Neuronal stem cell (in vitro differentiated cells): Measurements from ENCODE around the gene ADGRG3.

Experiments
- DNase-seq: peaks from one replicate; pipeline ENCODE4 v3.0.0-alpha.2; 2013; ENCODE audit warnings: low spot score
- H2AFZ ChIP-seq: one replicate; pipeline ENCODE4 v1.6.1; 2013; ENCODE audit warnings: mild to moderate bottlenecking, low read length, inconsistent platforms
- H2AK5ac ChIP-seq: 2 replicates; pipeline ENCODE4 v1.6.1; 2013; ENCODE audit warnings: low read depth, mild to moderate bottlenecking, inconsistent platforms, low read length, moderate library complexity, mixed read lengths
- H2BK120ac ChIP-seq: 2 replicates; pipeline ENCODE4 v1.6.1; 2013; ENCODE audit warnings: low read depth, mild to moderate bottlenecking, inconsistent platforms, low read length, moderate library complexity, mixed read lengths
- H2BK12ac ChIP-seq: one replicate; pipeline ENCODE4 v1.6.1; 2013; ENCODE audit warnings: low read length, inconsistent platforms
- H2BK15ac ChIP-seq: 2 replicates; pipeline ENCODE4 v1.6.1; 2013; ENCODE audit warnings: mild to moderate bottlenecking, low read length, inconsistent platforms, mixed read lengths
- H2BK5ac ChIP-seq: one replicate; pipeline ENCODE4 v1.6.1; 2013; ENCODE audit warnings: inconsistent platforms, mild to moderate bottlenecking, low read length, moderate library complexity
- H3K14ac ChIP-seq: one replicate; pipeline ENCODE4 v1.6.1; 2013; ENCODE audit warnings: low read length, inconsistent platforms
- H3K18ac ChIP-seq: 2 replicates; pipeline ENCODE4 v1.6.1; 2013; ENCODE audit warnings: low read length, inconsistent platforms
- H3K23ac ChIP-seq: 2 replicates; pipeline ENCODE4 v1.6.1; 2013; ENCODE audit warnings: low read depth, mild to moderate bottlenecking, mixed read lengths, low read length, inconsistent platforms; ENCODE audit not compliant: poor library complexity
- H3K27ac ChIP-seq: replicated peaks from 3 replicates; pipeline ENCODE4 v1.5.1; 2013; ENCODE audit warnings: low read length, inconsistent platforms
- H3K27me3 ChIP-seq, 3 experiments: 2 replicates each; pipeline ENCODE4 v1.6.1; 2013; ENCODE audit warnings: low read length in 3 of 3, mild to moderate bottlenecking in 2 of 3, inconsistent platforms in 1 of 3, low read depth in 1 of 3, mixed read lengths in 1 of 3, moderate library complexity in 1 of 3; ENCODE audit not compliant: control insufficient read depth in 3 of 3, insufficient read depth in 3 of 3
- H3K36me3 ChIP-seq, 2 donors: replicated peaks in 1 of 2; 2 replicates each; pipeline ENCODE4 v1.6.1; 2013; ENCODE audit warnings: low read length in 2 of 2; ENCODE audit not compliant: control insufficient read depth in 2 of 2, insufficient read depth in 2 of 2
- H3K4ac ChIP-seq: 2 replicates; pipeline ENCODE4 v1.6.1; 2013; ENCODE audit warnings: inconsistent platforms, mild to moderate bottlenecking, low read length, moderate library complexity
- H3K4me1 ChIP-seq, 2 donors: 1 replicate in 1 of 2; 2 replicates in 1 of 2; pipeline ENCODE4 v1.6.1; 2013; ENCODE audit warnings: low read length in 2 of 2, low read depth in 1 of 2; ENCODE audit not compliant: control insufficient read depth in 2 of 2, insufficient read depth in 1 of 2
- H3K4me2 ChIP-seq: one replicate; pipeline ENCODE4 v1.6.1; 2013; ENCODE audit warnings: mild to moderate bottlenecking, low read length, inconsistent platforms; ENCODE audit not compliant: insufficient read depth, poor library complexity, severe bottlenecking
- H3K4me3 ChIP-seq, 2 donors: 2 replicates each; pipeline ENCODE4 v1.5.1; 2013; ENCODE audit warnings: low read length in 2 of 2, mild to moderate bottlenecking in 2 of 2, inconsistent platforms in 1 of 2, moderate library complexity in 1 of 2
- H3K79me1 ChIP-seq: one replicate; pipeline ENCODE4 v1.6.1; 2013; ENCODE audit warnings: low read depth, mild to moderate bottlenecking, inconsistent platforms, low read length, moderate library complexity
- H3K9ac ChIP-seq: one replicate; pipeline ENCODE4 v1.6.1; 2013; ENCODE audit warnings: mild to moderate bottlenecking, low read depth, low read length, inconsistent platforms; ENCODE audit not compliant: poor library complexity
- H3K9me3 ChIP-seq, 2 donors: replicated peaks in 1 of 2; 2 replicates each; pipeline versions ENCODE3 to v1.6.1; 2013; ENCODE audit warnings: low read length in 2 of 2, mild to moderate bottlenecking in 2 of 2, inconsistent platforms in 1 of 2, low read depth in 1 of 2, mixed read lengths in 1 of 2, moderate library complexity in 1 of 2; ENCODE audit not compliant: control insufficient read depth in 2 of 2, insufficient read depth in 1 of 2
- H4K8ac ChIP-seq: one replicate; pipeline ENCODE4 v1.6.1; 2013; ENCODE audit warnings: low read depth, mild to moderate bottlenecking, inconsistent platforms, low read length, moderate library complexity
- H4K91ac ChIP-seq: one replicate; pipeline ENCODE4 v1.6.1; 2013; ENCODE audit warnings: low read length, low read depth, mild to moderate bottlenecking, inconsistent platforms; ENCODE audit not compliant: poor library complexity
- WGBS, 2 donors: extraction: QIAGEN DNeasy Blood & Tissue Kit; methylation state at CpG; one replicate each; pipeline ENCODE4 v1.1.7; 2013; ENCODE audit warnings: missing lambda C conversion rate in 2 of 2, mixed read lengths in 1 of 2; ENCODE audit not compliant: insufficient read length in 2 of 2, insufficient replicate concordance in 1 of 2; ENCODE audit errors: extremely low coverage in 2 of 2; 5-methylcytosine and 5-hydroxymethylcytosine counted together

The ADGRG3 gene

GRCh38 chr16:57643910-57644309 is 24.2 kb upstream of the ADGRG3 start:
- Histone ChIP-seq H3K4me2 (no peak overlapping the region), H3K9me3 (peaks cover 0 to 8% of the 10 kb centered on the region in 2 donors), H3K18ac (peak overlapping the region; percentile 83), H3K4ac (peak overlapping the region; percentile 90), H3K4me1 (peaks cover 20 to 36% of the 10 kb centered on the region in 2 donors), H2BK120ac (no peak overlapping the region), H4K91ac (peak overlapping the region; percentile 85), H3K14ac (peak overlapping the region; percentile 99), H3K27ac (no peak overlapping the region), H3K79me1 (peaks cover 20% of the 10 kb centered on the region), H2AFZ (no peak overlapping the region), H2BK5ac (no peak overlapping the region), H3K27me3 (peaks cover 0 to 5% (median 0%) of the 10 kb centered on the region in 3 experiments), H2BK15ac (no peak overlapping the region), H4K8ac (no peak overlapping the region), H3K36me3 (peaks cover 8 to 13% of the 10 kb centered on the region in 2 donors), H2AK5ac (no peak overlapping the region), H3K4me3 (peak overlapping the region in 1 of 2 donors; percentile 56), H3K23ac (peak overlapping the region; percentile 98), H3K9ac (peak overlapping the region; percentile 71), H2BK12ac (no peak overlapping the region)
- no CpG with 5 or more reads among the region's 9 CpGs for WGBS, 2 donors
- DNase-seq = no peak

GRCh38 chr16:57644383-57645014 is 23.6 kb upstream of the ADGRG3 start:
- H3K27me3 ChIP-seq = peaks cover 0 to 5% (median 0%) of the 10 kb centered on the region in 3 experiments
- peak overlapping the region; percentile 83 for H3K18ac ChIP-seq
- DNase-seq = no peak
- no peak overlapping the region for H2BK5ac ChIP-seq
- H3K14ac ChIP-seq = peak overlapping the region; percentile 99
- peak overlapping the region; percentile 46 for H3K27ac ChIP-seq
- peak overlapping the region; percentile 85 for H4K91ac ChIP-seq
- H3K9me3 ChIP-seq = peaks cover 0 to 8% of the 10 kb centered on the region in 2 donors
- peak overlapping the region; percentile 98 for H3K23ac ChIP-seq
- H2BK15ac ChIP-seq = peak overlapping the region; percentile 10
- peaks cover 8 to 13% of the 10 kb centered on the region in 2 donors for H3K36me3 ChIP-seq
- H2BK12ac ChIP-seq = peak overlapping the region; percentile 92
- H2AFZ ChIP-seq = no peak overlapping the region
- H3K4me3 ChIP-seq = peak overlapping the region in 1 of 2 donors; percentile 56
- H3K9ac ChIP-seq = peak overlapping the region; percentile 71
- H2AK5ac ChIP-seq = no peak overlapping the region
- H3K4ac ChIP-seq = peak overlapping the region; percentile 90
- no peak overlapping the region for H3K4me2 ChIP-seq
- peak overlapping the region; percentile 99 for H4K8ac ChIP-seq
- peaks cover 16 to 35% of the 10 kb centered on the region in 2 donors for H3K4me1 ChIP-seq
- peaks cover 20% of the 10 kb centered on the region for H3K79me1 ChIP-seq
- H2BK120ac ChIP-seq = no peak overlapping the region
- no CpG with 5 or more reads among the region's 11 CpGs for WGBS, 2 donors

GRCh38 chr16:57645169-57645568 is 22.9 kb upstream of the ADGRG3 start:
- DNase-seq = no peak
- peaks cover 9 to 28% of the 10 kb centered on the region in 2 donors for H3K4me1 ChIP-seq
- H2AK5ac ChIP-seq = peak overlapping the region; percentile 19
- no peak overlapping the region for H3K27ac ChIP-seq
- H3K18ac ChIP-seq = peak overlapping the region; percentile 21
- peaks cover 10 to 16% of the 10 kb centered on the region in 2 donors for H3K36me3 ChIP-seq
- H3K27me3 ChIP-seq = peaks cover 0 to 5% (median 0%) of the 10 kb centered on the region in 3 experiments
- peak overlapping the region; percentile 78 for H3K4ac ChIP-seq
- H2BK5ac ChIP-seq = no peak overlapping the region
- WGBS, 2 donors = no CpG with 5 or more reads among the region's 10 CpGs
- no peak overlapping the region for H3K14ac ChIP-seq
- H4K91ac ChIP-seq = no peak overlapping the region
- peak overlapping the region; percentile 71 for H3K9ac ChIP-seq
- no peak overlapping the region for H3K4me2 ChIP-seq
- H2BK15ac ChIP-seq = no peak overlapping the region
- peak overlapping the region; percentile 99 for H4K8ac ChIP-seq
- no peak overlapping the region for H3K4me3 ChIP-seq
- H3K23ac ChIP-seq = peak overlapping the region; percentile 98
- no peak overlapping the region for H2AFZ ChIP-seq
- peaks cover 17% of the 10 kb centered on the region for H3K79me1 ChIP-seq
- peaks cover 0 to 8% of the 10 kb centered on the region in 2 donors for H3K9me3 ChIP-seq
- H2BK120ac ChIP-seq = no peak overlapping the region
- no peak overlapping the region for H2BK12ac ChIP-seq

- Histone ChIP-seq H2BK12ac (no peak overlapping the region), H3K23ac (no peak overlapping the region), H3K14ac (peak overlapping the region; percentile 14), H4K91ac (no peak overlapping the region), H4K8ac (no peak overlapping the region), H3K4me3 (no peak overlapping the region), H2BK15ac (peak overlapping the region; percentile 9), H3K36me3 (peaks cover 13 to 18% of the 10 kb centered on the region in 2 donors), H2BK120ac (no peak overlapping the region), H3K79me1 (peaks cover 13% of the 10 kb centered on the region), H3K4me1 (peaks cover 4 to 21% of the 10 kb centered on the region in 2 donors), H2AFZ (no peak overlapping the region), H3K9me3 (peaks cover 0 to 8% of the 10 kb centered on the region in 2 donors), H3K4ac (peak overlapping the region; percentile 78), H2BK5ac (no peak overlapping the region), H3K4me2 (no peak overlapping the region), H3K27me3 (peaks cover 0 to 5% (median 0%) of the 10 kb centered on the region in 3 experiments), H3K9ac (peak overlapping the region; percentile 61), H3K18ac (peak overlapping the region; percentile 21), H2AK5ac (peak overlapping the region; percentile 37), H3K27ac (no peak overlapping the region)
- no CpG with 5 or more reads among the region's 24 CpGs for WGBS, 2 donors
- no peak for DNase-seq
These were observed 22.3 kb upstream of the ADGRG3 start for GRCh38 chr16:57645691-57646387.
